ENCODE results near the gene SLC35B4. TPM values are rescaled to one million over a fixed set of nuclear protein-coding genes. Genes with fewer than 3 reads are reported as not detected.

Gene SLC35B4
- polyA plus RNA-seq, 1 experiment = 27.9 TPM

DNA sequence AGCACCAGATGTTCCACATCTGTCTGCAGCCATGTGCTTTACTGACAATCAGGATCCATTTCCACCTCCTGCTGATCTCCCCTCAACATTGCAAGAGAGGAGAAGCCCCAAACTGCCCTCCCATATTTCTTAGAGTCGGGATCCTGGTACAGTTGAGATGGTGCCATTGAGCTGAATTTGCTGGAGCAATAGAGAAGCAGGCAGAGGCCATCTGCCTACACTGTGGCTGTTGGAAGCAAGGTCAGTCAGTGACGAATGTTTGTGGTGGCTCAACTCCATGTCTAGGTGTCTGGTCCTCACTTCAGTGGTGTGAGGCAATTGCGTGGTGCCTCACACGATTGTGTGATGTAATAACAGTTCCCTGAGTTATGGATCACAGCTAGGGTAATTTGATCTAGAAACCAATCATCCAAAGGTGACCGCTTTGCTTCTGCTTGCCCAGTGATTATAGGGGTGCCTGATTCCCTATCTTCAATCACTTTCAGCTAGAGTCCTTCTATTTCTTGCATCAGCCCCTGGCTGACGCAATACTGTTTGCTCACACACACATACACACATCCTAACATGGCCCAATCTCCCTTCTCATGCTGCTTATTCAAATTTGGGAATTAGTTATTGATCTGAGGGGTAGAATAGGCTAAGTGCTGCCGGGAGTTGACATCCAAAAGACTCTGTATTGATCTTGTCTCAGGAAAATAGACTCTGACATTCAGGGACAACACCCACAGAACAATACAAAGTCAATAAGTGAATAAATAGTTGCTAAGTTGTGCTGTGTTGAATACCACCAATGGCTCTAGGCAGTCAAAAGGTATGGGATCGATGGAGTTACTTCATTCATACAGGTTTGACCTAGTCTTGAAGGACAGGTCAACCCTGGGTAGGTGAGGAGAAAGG lies 46.1 kb upstream of the SLC35B4 start:
- ChIA-PET POLR2A (interaction anchor here (0.5 kb wide), 1 partner anchor 86 kb away, joined by 3 read pairs; no protein-coding TSS in a partner anchor), CTCF (no interaction called here)
- Histone ChIP-seq H3K27ac (ENCODE audit: low read depth, low read length) (no peak overlapping the region), H3K4me3 (ENCODE audit: low read depth, low read length) (no peak overlapping the region), H3K27me3 (ENCODE audit: control insufficient read depth, insufficient read depth, low read length) (no peaks in the 10 kb centered on the region), H3K9me3 (ENCODE audit: control insufficient read depth, insufficient read depth, low read length) (no peaks in the 10 kb centered on the region)
- no peak for DNase-seq (ENCODE audit: low read depth, low spot score)
- TF ChIP-seq, protein P1, sequence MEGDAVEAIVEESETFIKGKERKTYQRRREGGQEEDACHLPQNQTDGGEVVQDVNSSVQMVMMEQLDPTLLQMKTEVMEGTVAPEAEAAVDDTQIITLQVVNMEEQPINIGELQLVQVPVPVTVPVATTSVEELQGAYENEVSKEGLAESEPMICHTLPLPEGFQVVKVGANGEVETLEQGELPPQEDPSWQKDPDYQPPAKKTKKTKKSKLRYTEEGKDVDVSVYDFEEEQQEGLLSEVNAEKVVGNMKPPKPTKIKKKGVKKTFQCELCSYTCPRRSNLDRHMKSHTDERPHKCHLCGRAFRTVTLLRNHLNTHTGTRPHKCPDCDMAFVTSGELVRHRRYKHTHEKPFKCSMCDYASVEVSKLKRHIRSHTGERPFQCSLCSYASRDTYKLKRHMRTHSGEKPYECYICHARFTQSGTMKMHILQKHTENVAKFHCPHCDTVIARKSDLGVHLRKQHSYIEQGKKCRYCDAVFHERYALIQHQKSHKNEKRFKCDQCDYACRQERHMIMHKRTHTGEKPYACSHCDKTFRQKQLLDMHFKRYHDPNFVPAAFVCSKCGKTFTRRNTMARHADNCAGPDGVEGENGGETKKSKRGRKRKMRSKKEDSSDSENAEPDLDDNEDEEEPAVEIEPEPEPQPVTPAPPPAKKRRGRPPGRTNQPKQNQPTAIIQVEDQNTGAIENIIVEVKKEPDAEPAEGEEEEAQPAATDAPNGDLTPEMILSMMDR (IDR thresholded peaks at IDR 0.05; ENCODE audit: low read depth, low read length) = no peak

DNA sequence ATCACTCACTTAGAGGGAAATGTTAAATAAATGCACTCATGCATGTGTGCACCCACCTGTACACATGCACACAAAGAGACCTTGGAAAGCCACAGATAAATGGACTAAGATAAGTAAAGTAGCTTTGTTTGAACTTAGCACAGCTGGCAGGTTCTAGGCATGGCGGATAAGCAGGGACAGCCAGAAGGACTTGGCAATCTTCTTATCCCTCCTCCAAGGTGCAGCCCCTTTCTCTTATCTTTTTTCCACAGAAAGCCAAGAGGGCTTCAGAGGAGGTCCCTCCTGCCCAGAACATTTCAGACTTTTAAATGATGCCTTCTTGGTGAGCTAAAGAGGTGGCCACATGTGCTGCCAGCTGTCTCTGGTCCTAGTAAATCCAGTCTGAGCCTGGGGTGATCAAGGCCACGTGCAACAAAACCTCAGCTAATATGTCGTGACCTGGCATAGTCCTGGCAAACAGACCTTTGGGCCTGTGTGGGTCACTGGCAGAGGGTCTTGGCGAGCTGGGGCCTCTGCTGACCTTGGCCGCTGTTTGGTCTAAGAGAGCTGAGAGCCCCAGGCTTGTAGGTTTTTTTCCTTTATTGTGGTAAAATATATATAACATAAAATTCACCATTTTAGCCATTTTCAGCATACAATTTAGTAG lies 43.2 kb upstream of the SLC35B4 start:
- ChIA-PET CTCF (interaction anchor here (0.6 to 1.7 kb wide), 2 partner anchors 121 to 219 kb away, joined by 3 to 6 read pairs; no protein-coding TSS in a partner anchor), POLR2A (no interaction called here)
- H3K4me3 ChIP-seq (ENCODE audit: low read depth, low read length) = no peak overlapping the region
- no peak for DNase-seq (ENCODE audit: low read depth, low spot score)
- H3K27me3 ChIP-seq (ENCODE audit: control insufficient read depth, insufficient read depth, low read length) = peaks cover 2% of the 10 kb centered on the region
- H3K9me3 ChIP-seq (ENCODE audit: control insufficient read depth, insufficient read depth, low read length) = no peaks in the 10 kb centered on the region
- no peak overlapping the region for H3K27ac ChIP-seq (ENCODE audit: low read depth, low read length)
- TF ChIP-seq, protein P1 (IDR thresholded peaks at IDR 0.05; ENCODE audit: low read depth, low read length) = no peak

DNA sequence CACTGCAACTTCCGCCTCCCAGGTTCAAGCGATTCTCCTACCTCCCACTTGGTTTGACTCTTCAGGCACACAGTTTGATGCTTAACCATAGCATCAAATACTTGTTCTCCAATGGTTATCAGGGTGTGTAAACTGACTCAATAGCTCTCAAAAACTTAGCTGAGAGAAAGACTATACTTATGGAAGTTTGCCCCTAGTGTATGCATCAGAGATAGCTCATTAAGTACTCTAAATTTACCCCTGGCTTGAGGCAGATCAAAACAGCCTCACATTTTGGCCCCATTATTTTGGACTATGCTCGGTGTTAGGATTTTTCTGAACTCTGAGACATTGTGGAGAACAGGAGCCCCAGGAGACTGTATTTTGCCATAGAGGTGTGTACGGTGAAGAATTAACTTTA lies 40.8 kb upstream of the SLC35B4 start:
- TF ChIP-seq, protein P1 (IDR thresholded peaks at IDR 0.05; ENCODE audit: low read depth, low read length) = peak; percentile 12; the same call in 1 of the 2 replicates
- CTCF ChIA-PET = interaction anchor here (0.6 to 1.7 kb wide), 24 partner anchors 9 to 1777 kb away, joined by 3 to 16 read pairs (median 3); no protein-coding TSS in a partner anchor
- POLR2A ChIA-PET = no interaction called here
- Histone ChIP-seq H3K4me3 (ENCODE audit: low read depth, low read length) (no peak overlapping the region), H3K9me3 (ENCODE audit: control insufficient read depth, insufficient read depth, low read length) (no peaks in the 10 kb centered on the region), H3K27me3 (ENCODE audit: control insufficient read depth, insufficient read depth, low read length) (peaks cover 10% of the 10 kb centered on the region), H3K27ac (ENCODE audit: low read depth, low read length) (no peak overlapping the region)
- no peak for DNase-seq (ENCODE audit: low read depth, low spot score)

DNA sequence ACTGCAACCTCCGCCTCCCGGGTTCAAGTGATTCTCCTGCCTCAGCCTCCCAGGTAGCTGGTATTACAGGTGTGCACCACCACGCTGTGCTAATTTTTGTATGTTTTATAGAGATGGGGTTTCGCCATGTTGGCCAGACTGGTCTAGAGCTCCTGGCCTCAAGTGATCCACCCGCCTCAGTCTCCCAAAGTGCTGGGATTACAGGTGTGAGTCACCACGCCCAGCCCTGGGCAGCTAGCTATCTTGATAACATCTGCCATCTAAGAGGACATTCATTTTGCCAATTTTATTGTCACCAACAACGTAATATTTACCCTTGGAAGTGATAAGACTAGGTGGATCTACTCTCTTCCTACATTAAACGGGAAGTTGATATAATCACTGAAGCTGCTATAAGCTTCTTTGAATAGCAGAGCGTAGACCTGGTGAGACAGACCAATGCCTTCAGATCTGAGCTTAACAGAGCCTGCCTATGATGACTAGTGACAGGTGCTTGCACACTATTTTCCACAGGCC lies 39.7 kb upstream of the SLC35B4 start:
- DNase-seq (ENCODE audit: low read depth, low spot score) = no peak
- Histone ChIP-seq H3K4me3 (ENCODE audit: low read depth, low read length) (no peak overlapping the region), H3K27ac (ENCODE audit: low read depth, low read length) (no peak overlapping the region), H3K9me3 (ENCODE audit: control insufficient read depth, insufficient read depth, low read length) (no peaks in the 10 kb centered on the region), H3K27me3 (ENCODE audit: control insufficient read depth, insufficient read depth, low read length) (peaks cover 10% of the 10 kb centered on the region)
- ChIA-PET CTCF (interaction anchor here (0.6 to 1.6 kb wide), 4 partner anchors 12 to 1776 kb away, joined by 3 to 11 read pairs (median 4); no protein-coding TSS in a partner anchor), POLR2A (no interaction called here)
- TF ChIP-seq, protein P1 (IDR thresholded peaks at IDR 0.05; ENCODE audit: low read depth, low read length) = no peak
